Measurements from ENCODE around the gene ELOVL2.

- TF ChIP-seq, protein P1, sequence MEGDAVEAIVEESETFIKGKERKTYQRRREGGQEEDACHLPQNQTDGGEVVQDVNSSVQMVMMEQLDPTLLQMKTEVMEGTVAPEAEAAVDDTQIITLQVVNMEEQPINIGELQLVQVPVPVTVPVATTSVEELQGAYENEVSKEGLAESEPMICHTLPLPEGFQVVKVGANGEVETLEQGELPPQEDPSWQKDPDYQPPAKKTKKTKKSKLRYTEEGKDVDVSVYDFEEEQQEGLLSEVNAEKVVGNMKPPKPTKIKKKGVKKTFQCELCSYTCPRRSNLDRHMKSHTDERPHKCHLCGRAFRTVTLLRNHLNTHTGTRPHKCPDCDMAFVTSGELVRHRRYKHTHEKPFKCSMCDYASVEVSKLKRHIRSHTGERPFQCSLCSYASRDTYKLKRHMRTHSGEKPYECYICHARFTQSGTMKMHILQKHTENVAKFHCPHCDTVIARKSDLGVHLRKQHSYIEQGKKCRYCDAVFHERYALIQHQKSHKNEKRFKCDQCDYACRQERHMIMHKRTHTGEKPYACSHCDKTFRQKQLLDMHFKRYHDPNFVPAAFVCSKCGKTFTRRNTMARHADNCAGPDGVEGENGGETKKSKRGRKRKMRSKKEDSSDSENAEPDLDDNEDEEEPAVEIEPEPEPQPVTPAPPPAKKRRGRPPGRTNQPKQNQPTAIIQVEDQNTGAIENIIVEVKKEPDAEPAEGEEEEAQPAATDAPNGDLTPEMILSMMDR (conservative IDR thresholded peaks at IDR 0.05) = no peak
- TF ChIP-seq EZH2 (IDR thresholded peaks at IDR 0.05; ENCODE audit: low read depth) = no peak
Observed at GRCh38 chr6:11040134-11040533, 4.0 kb downstream of the ELOVL2 start.
